Measurements from ENCODE around the gene KCNH2.

KCNH2 gene

GRCh38 chr7:150901160-150902035 is 76.7 kb downstream of the KCNH2 start:
- DNase-seq = no peak

- no peak for DNase-seq
Measured at GRCh38 chr7:150900675-150901074, 77.4 kb downstream of the KCNH2 start.

- peak; percentile 74 for DNase-seq
Measured at GRCh38 chr7:150898475-150899011, 79.6 kb downstream of the KCNH2 start.

- DNase-seq = no peak
Measured at GRCh38 chr7:150897502-150898474, 80.3 kb downstream of the KCNH2 start.

- no peak for DNase-seq
Measured at GRCh38 chr7:150896562-150897209, 81.4 kb downstream of the KCNH2 start.

- no peak for DNase-seq
Measured at GRCh38 chr7:150895809-150896208, 82.3 kb downstream of the KCNH2 start.
